ENCODE data around the gene RAP1GAP2. TPM values are rescaled to one million over a fixed set of nuclear protein-coding genes. Genes with fewer than 3 reads are reported as not detected.

The RAP1GAP2 gene
- total and polyA plus RNA-seq, 2 of the 8 experiments (the other 6 are each of a cell fraction or from before 2014, with no cell fraction given) = 24.0 to 63.8 TPM

DNA sequence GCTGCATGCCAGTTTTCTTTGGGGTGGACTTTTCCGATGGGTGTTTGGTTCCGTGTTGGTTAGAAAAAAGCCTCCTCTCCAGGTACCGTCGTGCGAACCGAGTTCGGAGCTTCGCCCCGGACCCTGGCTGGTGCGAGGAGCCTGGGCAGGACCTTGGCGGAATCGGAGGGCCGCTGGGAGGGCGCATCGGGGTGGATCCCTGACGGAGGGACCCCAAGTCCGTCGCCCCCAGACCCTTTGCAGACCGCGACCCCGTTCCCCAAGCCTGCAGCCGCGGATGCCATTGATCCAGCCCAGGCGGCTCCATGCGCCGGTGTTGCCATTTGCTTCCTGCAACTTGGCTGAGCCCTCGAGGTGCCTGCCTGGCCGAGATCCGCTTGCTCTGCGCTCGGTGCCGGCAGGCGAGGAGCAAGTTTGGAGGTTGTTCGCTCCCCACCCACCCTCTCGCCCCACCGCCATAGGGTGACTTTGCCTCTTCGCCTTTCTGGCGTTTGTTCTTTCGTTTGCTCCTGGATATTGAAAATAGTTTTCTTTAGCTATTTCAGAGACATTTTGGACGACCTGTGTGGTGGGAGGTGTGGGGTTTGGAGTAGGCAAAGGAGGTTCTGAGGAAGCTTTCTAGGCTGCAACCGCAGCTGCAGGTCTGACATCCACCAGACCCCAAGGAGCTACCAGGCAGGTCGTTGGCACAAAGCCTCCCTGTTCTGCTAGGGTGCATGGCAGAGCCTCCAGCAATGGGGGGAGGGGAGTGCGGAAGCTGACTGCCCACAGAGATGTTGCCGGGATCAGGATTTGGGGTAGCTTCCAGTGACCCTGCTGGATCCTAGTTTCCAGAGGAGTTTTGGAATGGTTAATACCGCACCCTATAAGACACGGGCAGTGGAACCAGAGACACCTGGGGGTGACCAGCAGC lies 58.2 kb downstream of the RAP1GAP2 start:
- Histone ChIP-seq H4K8ac (ENCODE audit: extremely low read depth, insufficient read depth, low read length) (peak overlapping the region; percentile 94), H3K14ac (ENCODE audit: insufficient read length) (peak overlapping the region; percentile 31), H3K4ac (replicated peaks; ENCODE audit: insufficient read length, low read depth, low read length) (peak overlapping the region; percentile 98), H3K9me3 (ENCODE audit: insufficient read depth in 2 of 2, low read depth in 1 of 2, low read length in 1 of 2) (no peaks in the 10 kb centered on the region), H3K4me1 (replicated peaks in 1 of 4; ENCODE audit: control insufficient read depth in 3 of 4, insufficient read depth in 4 of 4, low read length in 3 of 4) (peaks cover 8 to 28% (median 21%) of the 10 kb centered on the region in 4 experiments), H2BK5ac (ENCODE audit: low read depth, low read length) (peak overlapping the region; percentile 88; the same call in 1 of the 2 replicates), H2AFZ (ENCODE audit: low read length) (no peak overlapping the region), H3K79me1 (ENCODE audit: low read depth, low read length) (peaks cover 5% of the 10 kb centered on the region), H2AK5ac (ENCODE audit: low read depth, low read length) (peak overlapping the region; percentile 39; the same call in 1 of the 2 replicates), H3K27ac (ENCODE audit: low read depth, low read length) (no peak overlapping the region), H3K23ac (ENCODE audit: insufficient read length) (no peak overlapping the region), H2BK120ac (replicated peaks; ENCODE audit: low read depth, low read length) (peak overlapping the region; percentile 65), H3K56ac (replicated peaks; ENCODE audit: insufficient read length, low read depth, low read length) (peak overlapping the region; percentile 82), H4K91ac (replicated peaks; ENCODE audit: insufficient read length, low read length) (peak overlapping the region; percentile 78), H2BK15ac (ENCODE audit: low read length) (peak overlapping the region; percentile 46; the same call in 1 of the 2 replicates), H4K5ac (ENCODE audit: insufficient read length, low read depth, low read length) (peak overlapping the region; percentile 57), H3K9ac (replicated peaks in 1 of 4; ENCODE audit: extremely low read depth in 1 of 4, low read depth in 3 of 4, low read length in 3 of 4) (peak overlapping the region; percentile 58 to 63 (median 59)), H3K27me3 (replicated peaks in 1 of 4; ENCODE audit: control insufficient read depth in 3 of 4, extremely low read depth in 1 of 4, insufficient read depth in 3 of 4, low read length in 3 of 4) (peaks cover 0 to 5% (median 2%) of the 10 kb centered on the region in 4 experiments; a peak in 2 of 7 replicates), H3K36me3 (ENCODE audit: control insufficient read depth in 2 of 4, insufficient read depth in 4 of 4, low read length in 3 of 4) (no peaks in the 10 kb centered on the region), H3K18ac (ENCODE audit: extremely low read depth, low read length) (peak overlapping the region; percentile 93), H3K4me3 (ENCODE audit: extremely low read depth in 1 of 4, insufficient read depth in 2 of 4, low read depth in 3 of 4, low read length in 4 of 4) (peak overlapping the region; percentile 77 to 90 (median 86)), H4K20me1 (replicated peaks in 1 of 2; ENCODE audit: control insufficient read depth in 1 of 2, insufficient read depth in 2 of 2, low read length in 2 of 2) (peaks cover 4 to 12% of the 10 kb centered on the region in 2 experiments), H3K79me2 (ENCODE audit: control insufficient read depth in 1 of 2, insufficient read depth in 2 of 2, low read length in 2 of 2) (peaks cover 28 to 49% of the 10 kb centered on the region in 2 experiments), H2BK20ac (ENCODE audit: low read length) (0 out of 2 replicates have a peak overlapping the region, but pooled peaks have one; percentile 74), H2BK12ac (ENCODE audit: low read depth, low read length) (peak overlapping the region; percentile 52; the same call in 1 of the 2 replicates), H3K23me2 (ENCODE audit: low read depth, low read length) (peaks cover 18% of the 10 kb centered on the region), H3K4me2 (ENCODE audit: insufficient read depth in 1 of 2, low read depth in 2 of 2, low read length in 2 of 2) (peak overlapping the region; percentile 92 to 95)
- FAIRE-seq (no peak), DNase-seq (ENCODE audit: low read depth in 1 of 2, low spot score in 2 of 2) (peak in 1 of 2 experiments; percentile 69)
- CTCF ChIA-PET (ENCODE audit: partially characterized antibody) = interaction anchor here (0.6 to 13.3 kb wide), 7 partner anchors 10 to 377 kb away, joined by 3 to 233 read pairs (median 6); no protein-coding TSS in a partner anchor
- POLR2A ChIA-PET (ENCODE audit: partially characterized antibody) = interaction anchor here (0.9 to 2.9 kb wide), 8 partner anchors 10 to 93 kb away, joined by 3 to 14 read pairs (median 4); no protein-coding TSS in a partner anchor
- WGBS, 2 experiments (ENCODE audit: extremely low coverage in 1 of 2, insufficient coverage in 1 of 2, insufficient read length in 1 of 2, insufficient replicate concordance in 2 of 2, low coverage in 1 of 2, low lambda C conversion rate in 2 of 2, missing lambda C conversion rate in 1 of 2) = 1% methylated on average over 45 of the region's 46 CpGs; no CpG with 5 or more reads in 1 of the 2 experiments
- TF ChIP-seq, protein P1, sequence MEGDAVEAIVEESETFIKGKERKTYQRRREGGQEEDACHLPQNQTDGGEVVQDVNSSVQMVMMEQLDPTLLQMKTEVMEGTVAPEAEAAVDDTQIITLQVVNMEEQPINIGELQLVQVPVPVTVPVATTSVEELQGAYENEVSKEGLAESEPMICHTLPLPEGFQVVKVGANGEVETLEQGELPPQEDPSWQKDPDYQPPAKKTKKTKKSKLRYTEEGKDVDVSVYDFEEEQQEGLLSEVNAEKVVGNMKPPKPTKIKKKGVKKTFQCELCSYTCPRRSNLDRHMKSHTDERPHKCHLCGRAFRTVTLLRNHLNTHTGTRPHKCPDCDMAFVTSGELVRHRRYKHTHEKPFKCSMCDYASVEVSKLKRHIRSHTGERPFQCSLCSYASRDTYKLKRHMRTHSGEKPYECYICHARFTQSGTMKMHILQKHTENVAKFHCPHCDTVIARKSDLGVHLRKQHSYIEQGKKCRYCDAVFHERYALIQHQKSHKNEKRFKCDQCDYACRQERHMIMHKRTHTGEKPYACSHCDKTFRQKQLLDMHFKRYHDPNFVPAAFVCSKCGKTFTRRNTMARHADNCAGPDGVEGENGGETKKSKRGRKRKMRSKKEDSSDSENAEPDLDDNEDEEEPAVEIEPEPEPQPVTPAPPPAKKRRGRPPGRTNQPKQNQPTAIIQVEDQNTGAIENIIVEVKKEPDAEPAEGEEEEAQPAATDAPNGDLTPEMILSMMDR (IDR thresholded peaks at IDR 0.05; ENCODE audit: control extremely low read depth in 1 of 3, insufficient read depth in 1 of 3, low read depth in 1 of 3, low read length in 3 of 3) = no peak
- TF ChIP-seq BCL11A (IDR thresholded peaks at IDR 0.05; ENCODE audit: low read depth in 2 of 2, low read length in 2 of 2) = no peak
- TF ChIP-seq RBBP5 (IDR thresholded peaks at IDR 0.05; ENCODE audit: borderline replicate concordance, low read depth, low read length) = peak; percentile 37; the same call in 1 of the 2 replicates
- no peak for TF ChIP-seq BRCA1 (IDR thresholded peaks at IDR 0.05; ENCODE audit: low read depth, low read length)
- TF ChIP-seq KDM4A (IDR thresholded peaks at IDR 0.05; ENCODE audit: low read depth, low read length, severe bottlenecking) = peak; percentile 33
